ENCODE results near the gene ARHGEF12.

ARHGEF12 gene, protein sequence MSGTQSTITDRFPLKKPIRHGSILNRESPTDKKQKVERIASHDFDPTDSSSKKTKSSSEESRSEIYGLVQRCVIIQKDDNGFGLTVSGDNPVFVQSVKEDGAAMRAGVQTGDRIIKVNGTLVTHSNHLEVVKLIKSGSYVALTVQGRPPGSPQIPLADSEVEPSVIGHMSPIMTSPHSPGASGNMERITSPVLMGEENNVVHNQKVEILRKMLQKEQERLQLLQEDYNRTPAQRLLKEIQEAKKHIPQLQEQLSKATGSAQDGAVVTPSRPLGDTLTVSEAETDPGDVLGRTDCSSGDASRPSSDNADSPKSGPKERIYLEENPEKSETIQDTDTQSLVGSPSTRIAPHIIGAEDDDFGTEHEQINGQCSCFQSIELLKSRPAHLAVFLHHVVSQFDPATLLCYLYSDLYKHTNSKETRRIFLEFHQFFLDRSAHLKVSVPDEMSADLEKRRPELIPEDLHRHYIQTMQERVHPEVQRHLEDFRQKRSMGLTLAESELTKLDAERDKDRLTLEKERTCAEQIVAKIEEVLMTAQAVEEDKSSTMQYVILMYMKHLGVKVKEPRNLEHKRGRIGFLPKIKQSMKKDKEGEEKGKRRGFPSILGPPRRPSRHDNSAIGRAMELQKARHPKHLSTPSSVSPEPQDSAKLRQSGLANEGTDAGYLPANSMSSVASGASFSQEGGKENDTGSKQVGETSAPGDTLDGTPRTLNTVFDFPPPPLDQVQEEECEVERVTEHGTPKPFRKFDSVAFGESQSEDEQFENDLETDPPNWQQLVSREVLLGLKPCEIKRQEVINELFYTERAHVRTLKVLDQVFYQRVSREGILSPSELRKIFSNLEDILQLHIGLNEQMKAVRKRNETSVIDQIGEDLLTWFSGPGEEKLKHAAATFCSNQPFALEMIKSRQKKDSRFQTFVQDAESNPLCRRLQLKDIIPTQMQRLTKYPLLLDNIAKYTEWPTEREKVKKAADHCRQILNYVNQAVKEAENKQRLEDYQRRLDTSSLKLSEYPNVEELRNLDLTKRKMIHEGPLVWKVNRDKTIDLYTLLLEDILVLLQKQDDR (N-terminal part only)

GRCh38 chr11:120335908-120336640, at the start of gene ARHGEF12:
Gene ARHGEF12 (plus strand): TSS chr11:120336413. CDS start chr11:120337244, 831 bp downstream.
- DNase-seq (ENCODE audit: low read depth) = peak; percentile 56

- DNase-seq (ENCODE audit: low read depth) = no peak
These were observed 48.2 kb upstream of the ARHGEF12 start for GRCh38 chr11:120288021-120288420.

- no peak for DNase-seq (ENCODE audit: low read depth)
These were observed 46.8 kb upstream of the ARHGEF12 start for GRCh38 chr11:120289426-120289825.

GRCh38 chr11:120290956-120291355, 45.3 kb upstream of the ARHGEF12 start:
- no peak for DNase-seq (ENCODE audit: low read depth)

DNA sequence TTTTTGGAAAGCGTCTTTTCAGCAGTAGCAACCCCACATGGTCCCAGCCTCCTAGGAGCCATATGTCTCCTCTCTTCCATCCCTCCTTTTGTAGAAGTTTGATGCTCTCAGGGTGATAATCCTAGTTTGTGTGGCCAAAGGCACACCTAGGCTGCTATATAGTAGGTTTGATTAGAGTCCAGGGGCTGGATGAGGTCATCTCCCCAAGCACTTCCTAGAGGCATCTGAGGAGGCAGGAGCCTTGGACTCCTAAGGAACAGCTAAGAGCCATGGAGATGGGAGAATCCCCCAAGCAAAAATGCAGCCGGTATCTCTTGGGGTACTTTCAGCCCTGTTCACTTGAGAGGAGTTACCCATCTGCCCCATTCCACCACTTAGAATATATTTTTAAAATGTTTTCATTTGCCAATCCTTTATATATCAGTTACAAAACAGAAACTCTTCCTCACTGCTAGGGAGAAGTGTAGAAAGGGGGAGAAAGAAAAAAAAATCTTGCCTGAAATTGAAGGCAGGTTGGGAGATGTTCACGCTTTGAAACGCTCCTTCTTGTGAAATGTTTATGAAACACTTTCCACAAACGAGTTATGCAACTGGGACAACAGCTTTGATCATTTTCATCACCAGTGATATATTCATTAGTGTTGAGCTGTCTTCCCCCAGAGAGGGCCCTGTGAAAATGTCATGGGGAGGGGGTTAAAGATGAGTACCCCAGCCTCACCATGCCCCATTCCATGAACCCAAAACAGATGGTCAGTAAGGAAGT, 43.0 kb upstream of the ARHGEF12 start:
- DNase-seq (ENCODE audit: low read depth) = no peak

DNA sequence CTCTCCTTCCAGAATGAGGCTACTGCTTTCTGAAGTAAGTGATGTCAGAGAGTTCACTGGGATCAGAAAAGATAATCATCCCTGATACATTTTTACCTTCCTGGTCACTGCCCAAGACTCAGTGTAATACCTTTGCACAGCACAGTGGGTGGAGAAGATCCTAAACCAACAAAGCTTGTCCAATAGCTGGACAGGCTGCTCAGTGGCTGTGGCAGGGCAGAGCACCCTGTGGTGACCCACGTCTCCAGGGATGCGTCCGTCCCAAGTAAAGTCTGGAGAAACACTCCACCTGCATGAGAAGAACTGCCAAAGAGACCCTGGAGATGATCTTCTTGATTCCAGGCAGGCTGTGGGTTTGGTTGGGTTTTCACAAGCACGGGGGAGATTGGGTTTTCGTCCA, 42.1 kb upstream of the ARHGEF12 start:
- no peak for DNase-seq (ENCODE audit: low read depth)

GRCh38 chr11:120295099-120295498, 41.1 kb upstream of the ARHGEF12 start:
- no peak for DNase-seq (ENCODE audit: low read depth)

GRCh38 chr11:120296554-120296953, 39.7 kb upstream of the ARHGEF12 start:
- no peak for DNase-seq (ENCODE audit: low read depth)

DNA sequence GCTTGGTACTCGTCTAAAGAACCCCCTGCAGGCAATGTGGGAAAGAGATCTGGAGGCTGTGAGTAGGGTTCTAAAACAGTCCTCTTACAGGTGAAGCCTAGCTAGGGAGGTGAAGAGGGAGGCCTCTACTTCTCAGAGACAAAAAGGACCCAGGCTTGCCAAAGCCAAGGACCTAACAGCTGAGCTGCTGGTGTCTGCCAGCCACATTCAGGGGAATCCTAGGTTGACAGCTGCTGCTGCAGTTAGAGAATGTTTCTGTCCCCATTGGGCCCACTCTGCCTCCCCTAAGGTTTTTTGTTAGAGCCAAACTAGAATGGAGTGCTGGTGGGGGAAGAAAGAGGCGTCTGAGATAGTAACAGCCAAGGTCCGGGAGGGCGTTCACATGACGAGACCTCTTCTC, 37.8 kb upstream of the ARHGEF12 start:
- DNase-seq (ENCODE audit: low read depth) = no peak

DNA sequence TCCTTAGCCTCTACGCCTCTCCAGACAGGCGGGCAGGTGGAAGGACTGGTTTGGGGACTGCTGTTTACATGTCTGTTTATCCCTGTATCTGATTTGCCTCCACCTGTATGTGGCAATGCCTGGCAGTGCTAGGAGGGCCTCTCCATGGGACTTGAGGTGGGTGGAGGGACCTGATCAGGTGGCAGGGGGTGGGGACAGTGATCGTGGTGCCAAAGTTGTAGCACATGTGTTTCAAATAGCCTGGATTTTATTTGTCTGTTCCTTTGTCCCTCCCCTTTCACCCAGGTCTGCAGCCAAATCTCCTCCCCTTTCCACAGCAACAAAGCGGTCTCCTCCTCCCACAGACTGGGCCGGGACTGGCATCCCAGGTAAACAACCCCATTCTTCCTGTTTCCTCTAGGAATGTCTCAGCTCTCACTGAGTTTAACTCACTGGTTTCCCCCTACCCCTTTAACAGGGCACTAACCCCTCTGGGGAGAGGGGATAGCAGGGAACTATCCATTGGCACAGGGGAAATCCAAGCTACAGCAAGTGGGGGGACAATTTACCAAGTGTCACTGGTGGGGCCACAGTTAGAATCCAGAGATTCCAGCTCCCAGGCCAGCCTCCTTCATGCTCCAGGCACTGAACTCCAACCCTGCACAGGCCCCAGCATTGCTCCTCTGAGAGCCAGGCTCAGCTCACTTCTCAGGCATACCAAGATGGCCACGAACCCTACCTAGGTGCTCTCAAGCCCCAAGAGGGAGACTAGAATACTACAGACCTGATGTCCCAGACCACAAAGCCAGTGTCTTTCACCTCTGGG, 34.0 kb upstream of the ARHGEF12 start:
- DNase-seq (ENCODE audit: low read depth) = no peak

DNA sequence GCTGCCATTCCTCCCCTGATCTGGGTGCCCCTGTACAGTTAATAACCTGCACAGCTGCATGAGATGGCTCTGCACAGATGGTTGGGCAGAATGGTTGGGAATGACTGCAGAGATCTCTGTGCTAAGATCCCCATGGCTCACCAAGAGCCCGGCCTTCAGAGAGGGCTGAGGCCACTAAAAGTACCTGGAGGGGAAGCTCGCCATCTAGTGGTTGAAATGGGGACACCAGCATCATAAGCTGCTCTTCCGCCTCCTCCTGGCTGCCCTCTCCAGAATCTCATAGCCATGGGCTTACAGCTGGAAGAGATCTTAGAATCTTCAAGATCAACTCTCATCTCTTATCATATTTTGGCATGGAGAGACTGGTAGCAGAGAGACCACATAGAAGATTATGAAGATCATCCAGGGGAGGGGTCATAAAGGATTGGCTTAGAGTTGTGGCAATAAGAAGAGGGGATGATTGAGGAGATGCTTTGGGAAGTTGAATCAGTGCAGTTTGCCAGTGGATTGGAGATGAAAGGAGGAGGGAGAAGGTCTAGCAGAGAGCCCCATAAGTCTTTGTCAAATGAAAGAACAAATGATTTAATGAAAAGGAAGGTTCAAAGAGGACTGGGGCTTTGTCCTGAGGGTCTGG, 33.1 kb upstream of the ARHGEF12 start:
- peak; percentile 4 for DNase-seq (ENCODE audit: low read depth)

GRCh38 chr11:120304526-120304925, 31.7 kb upstream of the ARHGEF12 start:
- no peak for DNase-seq (ENCODE audit: low read depth)

GRCh38 chr11:120305286-120305685, 30.9 kb upstream of the ARHGEF12 start:
- no peak for DNase-seq (ENCODE audit: low read depth)

- no peak for DNase-seq (ENCODE audit: low read depth)
These were observed 29.5 kb upstream of the ARHGEF12 start for GRCh38 chr11:120306519-120307242.

GRCh38 chr11:120307476-120307875, 28.7 kb upstream of the ARHGEF12 start:
- no peak for DNase-seq (ENCODE audit: low read depth)

DNA sequence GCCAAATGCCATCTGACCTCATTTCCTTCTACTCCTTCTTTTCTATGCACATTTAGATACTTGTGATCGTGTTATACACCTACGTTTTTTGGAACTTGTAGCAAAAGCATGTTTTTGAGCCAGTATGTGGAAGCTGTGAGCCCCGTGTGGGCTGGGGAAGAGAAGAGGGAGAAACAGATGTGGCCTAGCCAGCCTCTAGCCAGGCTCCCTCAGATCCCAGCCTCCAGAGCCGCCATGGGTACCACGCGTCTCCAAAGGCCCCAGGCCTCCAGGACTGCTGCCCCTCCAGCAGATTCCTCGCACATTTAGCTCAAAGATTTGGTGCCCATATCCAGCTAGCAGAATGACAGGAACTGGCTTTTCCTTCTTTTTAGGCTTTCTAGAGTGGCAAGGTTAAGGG, 28.1 kb upstream of the ARHGEF12 start:
- no peak for DNase-seq (ENCODE audit: low read depth)

GRCh38 chr11:120310870-120311269, 25.3 kb upstream of the ARHGEF12 start:
- DNase-seq (ENCODE audit: low read depth) = no peak

DNA sequence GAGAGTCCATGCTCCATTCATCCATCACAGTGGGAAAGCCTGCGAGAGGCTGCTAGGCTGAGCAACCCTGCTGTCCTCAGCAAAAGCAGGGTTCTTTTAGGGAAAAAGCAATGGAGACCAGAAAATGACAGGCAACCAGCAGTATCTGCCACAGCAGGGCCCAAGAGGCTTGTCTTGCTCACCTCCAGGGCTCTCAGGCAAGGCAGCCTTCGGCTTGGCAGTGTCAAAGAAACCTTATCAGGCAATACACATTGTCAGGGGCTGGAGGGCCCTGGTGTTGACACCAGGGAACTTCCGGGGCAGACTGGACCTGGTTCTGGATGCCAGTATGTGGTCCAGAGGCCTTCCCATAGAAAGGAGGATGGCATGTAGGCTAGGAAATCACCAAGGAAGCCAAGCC, 21.4 kb upstream of the ARHGEF12 start:
- DNase-seq (ENCODE audit: low read depth) = no peak

All from stimulated activated CD8-positive, alpha-beta memory T cell treated with anti-CD3 and anti-CD28 coated beads, Interleukin-12 subunit alpha, Interleukin-12 subunit beta, amount 100 ng/mL, for 1 hour (primary cell).